ENCODE results near the gene PPP1R12B.
"Not testable (repeated sequence)": the region's sequence is repeated elsewhere in the genome, so short reads cannot be mapped to it uniquely, and the experiment has no call there.

DNA sequence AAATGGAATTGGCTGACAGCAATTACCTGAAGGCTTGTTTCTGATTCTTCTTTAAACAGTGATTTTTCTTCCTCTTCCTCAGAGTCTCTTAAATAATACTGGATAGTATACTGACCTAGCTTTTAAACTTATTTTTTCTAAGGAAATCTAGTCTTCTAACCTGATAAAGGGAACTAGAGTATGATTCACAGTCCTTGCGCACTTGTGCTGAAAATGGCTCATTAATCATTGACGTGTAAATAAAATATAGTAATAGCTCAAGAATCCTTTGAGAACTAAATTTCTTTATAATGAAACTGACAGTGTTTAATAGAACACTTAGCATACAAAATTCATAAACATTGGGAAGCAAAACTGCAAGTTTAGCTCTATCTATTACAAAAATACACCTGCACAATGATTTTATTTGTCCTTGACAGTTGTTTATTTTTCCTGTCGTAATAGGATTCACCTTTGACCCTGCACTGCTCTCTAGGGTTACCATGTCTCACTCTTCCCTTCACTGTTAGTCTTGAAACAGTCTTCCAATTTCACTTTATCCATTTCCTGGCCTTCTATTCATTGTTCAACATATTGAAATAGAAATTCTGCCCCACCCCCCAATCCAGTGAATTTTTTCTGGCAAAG lies 117.3 kb downstream of the PPP1R12B start:
- TF ChIP-seq CTCF, POLR2A (IDR thresholded peaks at IDR 0.05): not testable (repeated sequence)
